TTC549 (cell line): ENCODE data around the gene GOLGA6A.

Experiments
- FAIRE-seq: peaks from 2 replicates; lab custom pipeline; 2012; peaks lifted over from hg19 to GRCh38; lab: Jason Lieb, UNC

The GOLGA6A gene

DNA sequence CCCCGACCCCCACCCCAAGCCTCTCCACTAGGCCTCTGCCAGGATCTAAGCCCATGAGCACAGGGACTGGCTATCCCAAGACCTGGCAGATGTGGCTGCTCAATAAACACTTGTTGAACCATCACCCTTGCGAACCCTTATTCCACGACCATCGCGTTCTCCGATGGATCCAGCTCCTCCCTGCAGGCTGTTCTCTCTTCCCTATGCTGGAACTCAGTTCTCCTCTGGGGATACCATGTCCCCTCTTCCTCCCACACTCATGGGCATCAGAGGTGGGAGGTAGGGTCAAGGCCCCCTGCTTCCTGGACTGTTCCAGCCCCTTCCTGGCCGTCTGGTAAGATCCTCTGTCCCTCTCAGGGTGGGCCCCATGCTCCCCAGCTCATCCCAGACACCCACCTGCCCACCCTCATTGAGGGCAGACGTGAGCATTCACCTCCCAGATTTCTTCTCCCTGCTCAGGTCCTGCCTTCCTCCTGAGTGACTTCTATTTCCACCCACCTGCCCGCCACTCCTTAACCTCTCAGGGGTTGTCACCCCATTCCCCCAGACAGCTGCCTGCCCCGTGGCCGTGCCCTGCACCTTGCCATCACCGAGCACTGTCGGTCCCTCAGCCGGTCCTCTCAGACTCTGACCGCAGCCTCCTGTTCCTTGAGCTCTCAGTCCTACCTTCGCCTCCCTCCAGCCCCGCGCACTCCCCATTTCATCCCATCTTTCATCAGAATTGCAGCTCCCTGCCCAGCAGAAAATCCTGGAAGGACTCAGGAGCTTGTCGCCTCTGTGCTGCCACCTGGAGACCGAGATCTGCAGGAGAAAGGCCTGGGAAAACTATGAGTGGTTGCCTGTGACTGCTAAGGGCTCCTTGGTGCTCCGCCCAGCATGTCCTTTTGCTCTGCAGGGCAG lies 45.8 kb downstream of the GOLGA6A start:
- FAIRE-seq: no peak

DNA sequence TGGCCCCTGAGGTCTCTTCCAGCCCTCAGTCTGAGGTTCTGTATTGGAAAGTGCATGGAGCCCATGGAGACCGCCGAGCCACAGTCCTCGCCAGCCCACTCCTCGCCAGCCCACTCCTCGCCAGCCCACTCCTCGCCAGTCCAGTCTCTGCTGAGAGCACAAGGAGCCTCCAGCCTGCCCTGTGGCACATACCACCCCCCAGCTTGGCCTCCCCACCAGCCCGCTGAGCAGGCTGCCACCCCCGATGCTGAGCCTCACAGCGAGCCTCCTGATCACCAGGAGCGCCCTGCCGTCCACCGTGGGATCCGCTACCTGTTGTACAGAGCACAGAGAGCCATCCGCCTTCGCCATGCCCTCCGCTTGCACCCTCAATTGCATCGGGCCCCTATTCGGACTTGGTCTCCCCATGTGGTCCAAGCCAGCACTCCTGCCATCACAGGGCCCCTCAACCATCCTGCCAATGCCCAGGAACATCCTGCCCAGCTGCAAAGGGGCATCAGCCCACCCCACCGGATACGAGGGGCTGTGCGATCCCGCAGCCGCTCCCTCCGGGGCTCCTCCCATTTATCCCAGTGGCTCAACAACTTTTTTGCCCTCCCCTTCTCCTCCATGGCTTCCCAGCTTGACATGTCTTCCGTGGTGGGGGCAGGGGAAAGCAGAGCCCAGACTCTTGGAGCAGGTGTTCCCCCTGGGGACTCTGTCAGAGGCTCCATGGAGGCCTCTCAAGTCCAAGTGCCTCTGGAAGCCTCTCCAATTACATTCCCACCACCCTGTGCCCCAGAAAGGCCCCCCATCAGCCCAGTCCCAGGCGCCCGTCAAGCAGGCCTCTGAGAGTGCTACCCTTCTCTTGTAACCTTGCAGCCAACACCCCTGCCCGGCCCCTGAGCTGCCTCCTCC lies 47.0 kb downstream of the GOLGA6A start:
- FAIRE-seq: no peak

DNA sequence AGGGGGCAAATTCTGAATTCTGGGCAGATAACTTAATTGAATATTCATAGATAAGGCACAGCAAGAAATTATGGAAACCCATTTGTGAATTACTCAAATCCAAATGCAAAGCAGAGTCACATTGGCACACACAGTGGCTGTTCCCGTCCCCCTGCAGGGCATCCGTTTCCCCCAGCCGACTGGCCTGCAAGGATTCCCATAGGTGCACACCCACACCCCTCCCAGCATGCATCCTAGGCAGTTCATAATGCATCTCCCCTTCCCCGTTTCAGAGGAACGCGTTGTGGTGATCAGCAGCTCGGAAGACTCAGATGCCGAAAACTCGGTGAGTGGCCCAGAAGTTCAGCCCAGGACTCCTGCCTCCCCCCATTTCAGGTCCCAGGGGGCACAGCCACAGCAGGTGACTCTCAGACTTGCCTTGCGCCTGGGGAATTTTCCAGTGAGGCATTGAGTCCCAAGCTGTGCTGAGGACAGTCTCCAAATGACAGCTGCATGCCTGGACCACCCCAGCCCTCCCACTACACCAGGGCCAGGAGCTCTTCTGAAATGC lies 48.1 kb downstream of the GOLGA6A start:
- FAIRE-seq: no peak

DNA sequence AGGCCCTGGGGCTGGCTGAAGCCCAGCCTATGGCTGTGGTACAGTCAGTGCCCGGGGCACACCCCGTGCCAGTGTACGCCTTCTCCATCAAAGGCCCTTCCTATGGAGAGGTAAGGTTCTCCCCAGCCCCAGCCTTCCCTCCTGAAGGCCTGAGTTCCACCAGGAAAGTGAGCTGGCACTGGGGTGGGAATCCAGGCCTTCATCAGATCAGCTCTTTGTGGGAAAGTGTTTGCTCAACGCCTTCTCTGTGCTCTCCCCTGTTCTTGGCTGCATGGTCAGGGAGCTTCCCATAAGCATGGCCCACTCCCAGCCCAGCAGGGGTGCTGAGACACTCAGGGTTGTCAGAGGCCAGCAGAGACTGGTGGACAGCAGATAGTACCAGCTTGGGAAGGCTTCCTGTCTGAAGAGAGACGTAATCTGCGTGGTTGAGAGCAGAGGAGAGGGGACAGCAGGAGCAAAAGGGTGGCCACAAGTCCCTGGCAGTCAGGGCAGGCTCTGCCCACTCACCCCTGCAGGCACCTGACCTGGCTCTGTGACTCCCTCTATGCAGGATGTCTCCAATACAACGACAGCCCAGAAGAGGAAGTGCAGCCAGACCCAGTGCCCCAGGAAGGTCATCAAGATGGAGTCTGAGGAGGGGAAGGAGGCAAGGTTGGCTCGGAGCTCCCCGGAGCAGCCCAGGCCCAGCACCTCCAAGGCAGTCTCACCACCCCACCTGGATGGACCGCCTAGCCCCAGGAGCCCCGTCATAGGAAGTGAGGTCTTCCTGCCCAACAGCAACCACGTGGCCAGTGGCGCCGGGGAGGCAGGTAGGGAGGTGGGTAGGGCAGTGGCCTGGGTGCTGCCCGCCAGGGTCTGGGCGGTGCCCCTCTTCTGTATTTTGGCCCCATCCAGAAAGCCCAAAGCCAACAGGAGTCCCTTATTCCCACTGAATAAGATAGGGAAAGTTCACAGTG lies 49.5 kb downstream of the GOLGA6A start:
- FAIRE-seq: no peak

DNA sequence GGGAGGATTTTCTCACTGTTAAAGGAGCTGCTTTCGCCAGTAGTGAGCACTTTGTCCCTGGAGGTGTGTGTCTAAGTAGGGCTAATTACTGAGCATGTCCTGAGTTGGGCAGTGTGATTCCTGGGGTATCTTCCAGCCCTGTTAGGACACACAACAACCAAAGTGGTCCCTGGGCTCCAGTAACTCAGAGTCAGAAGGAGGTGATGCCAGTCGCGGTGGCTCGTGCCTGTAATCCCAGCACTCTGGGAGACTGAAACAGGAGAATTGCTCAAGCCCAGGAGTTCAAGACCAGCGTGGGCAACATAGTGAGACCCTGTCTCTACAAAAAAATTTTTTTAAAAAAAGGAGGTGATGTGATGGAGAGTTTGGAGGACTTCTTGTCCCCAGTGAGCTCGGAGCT lies 50.3 kb downstream of the GOLGA6A start:
- no peak for FAIRE-seq

DNA sequence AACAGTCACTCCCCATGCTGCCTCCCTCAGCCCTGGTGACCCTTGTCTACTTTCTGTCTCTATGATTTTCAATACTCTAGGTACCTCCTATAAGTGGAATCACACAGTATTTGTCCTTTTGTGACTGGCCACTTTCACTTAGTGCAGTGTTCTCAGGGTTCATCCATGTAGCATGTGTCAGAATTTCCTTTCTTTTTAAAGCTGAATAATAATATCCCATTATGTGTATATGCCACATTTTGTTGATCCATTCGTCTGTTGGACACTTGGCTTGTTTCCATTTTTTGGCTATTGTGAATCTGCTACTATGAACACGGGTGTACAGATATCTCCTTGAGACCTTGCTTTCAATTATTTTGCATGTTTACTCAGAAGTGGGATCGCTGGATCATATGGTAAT lies 53.7 kb downstream of the GOLGA6A start:
- FAIRE-seq: no peak

DNA sequence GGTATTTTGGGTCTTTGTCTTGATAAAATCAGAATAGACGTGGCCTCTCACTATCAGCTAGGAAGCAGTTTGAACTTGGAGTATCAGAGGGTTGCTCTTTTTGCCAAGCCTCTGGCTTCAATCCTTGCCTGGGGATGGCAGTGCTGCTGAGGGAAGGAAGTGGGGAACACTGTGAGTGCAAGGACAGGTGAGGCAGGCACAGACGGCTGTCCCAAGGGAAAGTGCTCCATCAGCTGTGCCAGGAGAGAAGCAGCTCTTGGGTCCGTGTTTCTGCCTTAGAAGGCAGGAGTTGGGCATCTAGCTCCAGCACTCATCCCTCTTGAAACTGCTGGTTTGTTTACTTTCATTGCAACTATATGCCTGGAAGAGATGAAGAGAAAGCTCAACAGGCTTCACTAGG lies 54.7 kb downstream of the GOLGA6A start:
- FAIRE-seq: no peak

DNA sequence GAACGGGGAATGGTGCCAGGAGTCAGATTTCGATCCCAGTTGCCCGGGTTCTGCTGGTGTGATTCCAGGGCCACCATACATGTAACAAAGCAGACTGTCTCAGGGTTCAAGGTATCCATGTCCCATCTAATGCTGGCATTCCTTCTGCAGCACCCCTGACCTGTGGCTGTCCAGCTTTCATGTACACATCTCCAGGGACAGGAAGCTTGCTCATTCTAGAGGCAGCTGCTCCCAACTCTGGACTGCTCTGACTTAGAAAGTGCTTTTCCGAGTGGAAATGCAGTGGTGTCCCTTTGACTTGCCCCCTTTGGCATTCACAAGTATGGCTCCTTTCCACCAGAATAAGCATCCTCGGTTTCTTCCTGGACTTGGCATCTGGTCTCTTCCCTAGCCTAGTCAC lies 56.9 kb downstream of the GOLGA6A start:
- no peak for FAIRE-seq

DNA sequence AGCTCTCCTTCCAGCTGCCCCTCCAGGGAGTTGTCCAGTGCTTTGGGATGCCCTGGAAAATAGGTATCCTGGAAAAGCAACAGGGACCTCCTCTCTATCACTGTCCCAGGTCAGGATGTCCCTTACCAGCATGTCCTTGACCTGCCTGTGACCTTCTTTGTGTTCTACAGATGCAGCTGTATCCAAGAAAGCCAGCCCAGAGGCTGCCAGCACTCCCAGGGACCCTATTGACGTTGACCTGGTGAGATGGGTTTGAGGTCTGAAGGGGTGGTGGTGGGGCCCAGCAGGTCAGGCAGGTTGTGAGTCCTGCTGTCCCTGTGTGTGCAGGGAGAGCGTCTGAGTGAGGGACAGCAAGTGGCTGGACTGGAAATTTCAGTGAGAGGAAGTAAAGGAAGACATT lies 57.7 kb downstream of the GOLGA6A start:
- FAIRE-seq: no peak

DNA sequence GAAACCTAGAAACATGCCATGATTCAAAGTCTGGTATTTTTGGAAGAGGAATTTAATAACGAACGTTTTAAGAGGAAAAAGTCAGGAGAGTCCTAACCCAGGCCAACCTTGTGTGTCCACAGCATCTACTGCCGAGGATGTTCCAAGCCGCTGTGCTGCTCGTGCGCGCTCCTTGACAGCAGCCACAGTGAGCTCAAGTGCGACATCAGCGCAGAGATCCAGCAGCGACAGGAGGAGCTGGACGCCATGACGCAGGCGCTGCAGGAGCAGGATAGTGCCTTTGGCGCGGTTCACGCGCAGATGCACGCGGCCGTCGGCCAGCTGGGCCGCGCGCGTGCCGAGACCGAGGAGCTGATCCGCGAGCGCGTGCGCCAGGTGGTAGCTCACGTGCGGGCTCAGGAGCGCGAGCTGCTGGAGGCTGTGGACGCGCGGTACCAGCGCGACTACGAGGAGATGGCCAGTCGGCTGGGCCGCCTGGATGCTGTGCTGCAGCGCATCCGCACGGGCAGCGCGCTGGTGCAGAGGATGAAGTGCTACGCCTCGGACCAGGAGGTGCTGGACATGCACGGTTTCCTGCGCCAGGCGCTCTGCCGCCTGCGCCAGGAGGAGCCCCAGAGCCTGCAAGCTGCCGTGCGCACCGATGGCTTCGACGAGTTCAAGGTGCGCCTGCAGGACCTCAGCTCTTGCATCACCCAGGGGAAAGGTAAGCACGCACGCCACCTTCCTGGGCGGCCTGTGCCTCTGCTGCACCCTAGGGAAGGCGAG lies 59.5 kb downstream of the GOLGA6A start:
- FAIRE-seq: no peak
